Measurements from ENCODE around the gene PHLDB3. TPM values are rescaled to one million over a fixed set of nuclear protein-coding genes. Genes with fewer than 3 reads are reported as not detected.
A peak's percentile ranks its signal among the peaks of the same experiment; 100 is the strongest.

Gene PHLDB3
- total RNA-seq, 1 experiment from 2014 or later = 8.5 TPM

GRCh38 chr19:43501661-43502418 is 2.7 kb downstream of the PHLDB3 start:
- H3K4me1 ChIP-seq (ENCODE audit: insufficient read depth, low read length) = no peaks in the 10 kb centered on the region
- H3K79me1 ChIP-seq (ENCODE audit: insufficient read depth, low read depth, low read length, poor library complexity, severe bottlenecking) = no peaks in the 10 kb centered on the region
- WGBS (ENCODE audit: extremely low coverage, insufficient read length, low lambda C conversion rate) = no CpG with 5 or more reads among the region's 43 CpGs
- H3K27me3 ChIP-seq (ENCODE audit: insufficient read depth, low read length) = peaks cover 4% of the 10 kb centered on the region; the same call in 1 of the 2 replicates
- no peaks in the 10 kb centered on the region for H4K20me1 ChIP-seq (ENCODE audit: control insufficient read depth, insufficient read depth, insufficient read length)
- H3K27ac ChIP-seq (ENCODE audit: insufficient read length, low read depth, low read length) = no peak overlapping the region
- H3K23ac ChIP-seq (ENCODE audit: insufficient read length, low read depth, low read length) = no peak overlapping the region
- H2AK5ac ChIP-seq (ENCODE audit: insufficient read length, low read length) = no peak overlapping the region
- Mint-ChIP-seq H3K4me3 (peak overlapping the region in 1 of 2 experiments; percentile 80; a peak in 3 of 5 replicates), H3K4me1 (peaks cover 12 to 25% of the 10 kb centered on the region in 2 experiments), H3K27me3 (ENCODE audit: low read depth) (peaks cover 12% of the 10 kb centered on the region), H3K27ac (no peak overlapping the region), H3K36me3 (ENCODE audit: insufficient read depth in 1 of 3, low read depth in 3 of 3) (peaks cover under 1 to 3% (median 3%) of the 10 kb centered on the region in 3 experiments; a peak in 6 of 7 replicates), H3K9me3 (no peaks in the 10 kb centered on the region; a peak in 1 of 5 replicates)
- no peak overlapping the region for H2BK5ac ChIP-seq (ENCODE audit: insufficient read length, low read length)
- H2BK15ac ChIP-seq (ENCODE audit: low read depth, low read length) = no peak overlapping the region
- DNase-seq = peak; percentile 86
- no peak overlapping the region for H4K5ac ChIP-seq (ENCODE audit: insufficient read length, low read depth, low read length)
- H2AFZ ChIP-seq (ENCODE audit: low read length) = no peak overlapping the region
- H3K4me2 ChIP-seq (ENCODE audit: insufficient read depth, insufficient read length, low read length) = peak overlapping the region; percentile 45
- no peak overlapping the region for H3K18ac ChIP-seq (ENCODE audit: insufficient read length, low read depth, low read length)
- H3K9me3 ChIP-seq (ENCODE audit: control insufficient read depth, low read depth, low read length) = no peaks in the 10 kb centered on the region
- no peak overlapping the region for H3K14ac ChIP-seq (ENCODE audit: insufficient read depth, low read length)
- H2BK12ac ChIP-seq (ENCODE audit: insufficient read length, low read depth, low read length) = no peak overlapping the region
- H4K8ac ChIP-seq (replicated peaks; ENCODE audit: insufficient read length, low read depth, low read length) = no peak overlapping the region
- H3K23me2 ChIP-seq (ENCODE audit: insufficient read length, low read depth, low read length, poor library complexity, severe bottlenecking) = peaks cover 21% of the 10 kb centered on the region
- no peak overlapping the region for H3K4ac ChIP-seq (ENCODE audit: low read depth, low read length)
- H3K9ac ChIP-seq (ENCODE audit: extremely low read depth, insufficient read length, low read length) = no peak overlapping the region
- H4K91ac ChIP-seq (ENCODE audit: insufficient read length, low read depth, low read length) = no peak overlapping the region
- H3K56ac ChIP-seq (ENCODE audit: insufficient read length, low read depth, low read length) = no peak overlapping the region
- H2BK20ac ChIP-seq (ENCODE audit: low read depth, low read length, poor library complexity, severe bottlenecking) = no peak overlapping the region
- H3K79me2 ChIP-seq (ENCODE audit: insufficient read depth, low read length) = no peaks in the 10 kb centered on the region
- H2BK120ac ChIP-seq (ENCODE audit: low read depth, low read length, poor library complexity, severe bottlenecking) = no peak overlapping the region
- no peak for TF ChIP-seq CTCF (conservative IDR thresholded peaks at IDR 0.05)
- no peak overlapping the region for H3T11ph ChIP-seq (ENCODE audit: low read length)
